Fibroblast of peridontal ligament (primary cell): Measurements from ENCODE around the gene FBXO3.
"Not testable (repeated sequence)": the region's sequence is repeated elsewhere in the genome, so short reads cannot be mapped to it uniquely, and the experiment has no call there.

Experiments
- DNase-seq: peaks from one replicate; pipeline ENCODE4 v3.0.0-alpha.2; 2010; ENCODE audit errors: extremely low read depth

The FBXO3 gene

DNA sequence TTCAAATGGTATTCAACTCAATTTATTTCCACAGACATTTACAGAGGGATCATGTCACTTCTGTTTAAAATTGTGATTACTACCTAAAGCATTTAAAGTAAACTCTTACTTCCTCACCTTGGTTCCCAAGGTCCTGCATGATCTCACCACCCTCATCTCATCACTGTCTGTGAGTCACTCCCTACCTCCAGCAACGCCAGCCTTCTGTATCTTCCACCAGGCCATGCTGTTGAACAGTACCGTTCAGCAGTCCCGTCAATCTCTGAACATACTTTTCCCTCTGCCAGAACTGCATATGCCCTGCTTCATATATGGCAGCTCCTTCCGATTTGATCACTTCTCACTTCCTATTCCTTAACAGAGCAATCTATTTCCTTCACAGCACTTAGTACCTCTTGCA, 2.0 kb downstream of the FBXO3 start:
- DNase-seq: no peak

DNA sequence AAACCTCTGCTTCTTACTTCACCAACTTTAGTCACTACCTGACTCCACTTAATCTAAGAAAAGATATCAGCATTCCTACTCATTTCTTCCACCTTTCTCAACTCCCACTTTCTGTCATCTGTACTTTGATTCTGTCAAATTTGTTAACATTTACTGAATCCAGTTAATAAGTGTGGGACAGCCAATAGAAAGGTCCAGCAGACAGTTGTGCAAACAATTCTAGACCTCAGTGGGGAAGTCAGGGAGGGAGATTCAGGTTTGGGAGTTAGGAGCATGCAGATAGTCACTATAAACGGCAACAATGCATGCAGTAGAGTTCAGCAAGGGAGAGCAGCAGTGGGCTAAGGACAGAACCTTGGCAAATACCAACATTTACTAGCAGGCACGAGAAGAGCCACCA, 4.1 kb downstream of the FBXO3 start:
- DNase-seq: no peak

DNA sequence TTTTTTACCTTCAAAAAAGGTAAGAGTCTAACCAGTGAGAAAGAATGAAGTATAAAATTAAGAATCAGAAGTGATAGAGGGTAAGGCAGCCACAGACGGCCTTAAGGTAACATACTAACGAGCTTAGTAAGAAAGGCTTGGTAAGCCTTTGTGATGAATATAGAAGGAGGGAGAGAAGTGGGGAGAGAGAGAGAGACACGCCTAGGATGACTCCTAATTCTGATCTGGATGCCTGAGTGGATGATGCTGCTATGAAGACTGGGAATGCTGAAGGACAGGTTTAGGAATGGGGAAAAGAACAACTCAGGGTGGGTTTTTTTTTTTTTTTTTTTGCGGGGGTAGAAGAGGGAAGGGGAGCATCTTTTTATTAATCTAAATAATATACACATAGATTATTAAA, 4.8 kb downstream of the FBXO3 start:
- no peak for DNase-seq

DNA sequence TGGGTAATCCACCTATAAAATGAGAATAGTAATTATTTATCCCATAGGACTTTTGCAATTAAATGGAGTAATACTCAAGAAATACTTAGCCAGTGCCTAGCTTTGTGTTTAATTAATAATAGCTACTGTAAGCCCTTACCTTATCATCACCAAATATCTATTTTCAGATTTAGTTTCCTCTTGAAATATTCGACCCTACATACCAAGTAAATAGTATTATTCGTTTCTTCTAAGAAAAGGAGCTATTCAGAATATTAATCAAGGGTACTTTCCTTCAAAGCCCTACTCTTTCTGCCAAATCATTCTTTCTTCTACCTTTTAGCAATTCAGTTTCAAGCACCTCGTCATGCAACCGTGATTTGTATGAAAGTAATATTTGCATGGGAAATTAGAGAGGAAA, 6.7 kb downstream of the FBXO3 start:
- DNase-seq: no peak

DNA sequence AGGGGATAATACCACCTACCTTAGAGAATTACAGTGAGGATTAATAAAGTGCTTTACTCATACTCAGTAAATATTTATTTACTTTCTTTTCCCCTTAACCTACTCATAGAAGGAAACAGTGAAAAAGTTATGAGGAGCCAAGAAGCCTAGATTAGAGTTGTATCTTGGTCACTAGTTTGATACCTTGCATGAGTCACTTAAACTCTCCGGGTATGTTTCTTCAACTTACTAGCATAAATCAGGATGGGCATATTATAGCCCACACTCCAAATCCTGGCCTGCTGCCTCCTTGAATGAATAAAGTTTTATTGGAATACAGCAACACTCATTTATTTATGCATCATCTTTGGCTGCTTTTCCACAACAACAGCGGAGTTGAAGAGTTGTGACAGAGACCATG, 8.2 kb downstream of the FBXO3 start:
- DNase-seq: no peak

DNA sequence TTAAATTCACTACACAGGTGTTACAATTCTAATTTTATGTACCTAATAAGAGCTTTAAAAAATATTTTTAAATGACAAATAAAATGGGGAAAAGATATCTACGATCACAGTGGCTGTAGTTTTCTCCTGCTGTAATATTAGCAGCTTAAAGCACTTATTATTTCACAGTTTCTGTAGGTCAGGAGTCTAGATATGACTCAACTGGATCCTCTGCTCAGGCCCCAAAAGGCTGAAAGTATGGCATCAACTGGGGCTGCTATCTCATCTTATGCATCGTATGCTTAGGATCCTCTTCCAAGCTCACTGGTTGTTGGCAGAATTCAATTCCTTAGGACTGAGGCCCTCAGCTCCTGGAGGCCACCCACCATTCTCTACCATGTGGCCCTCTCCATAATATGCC, 12.8 kb downstream of the FBXO3 start:
- no peak for DNase-seq

DNA sequence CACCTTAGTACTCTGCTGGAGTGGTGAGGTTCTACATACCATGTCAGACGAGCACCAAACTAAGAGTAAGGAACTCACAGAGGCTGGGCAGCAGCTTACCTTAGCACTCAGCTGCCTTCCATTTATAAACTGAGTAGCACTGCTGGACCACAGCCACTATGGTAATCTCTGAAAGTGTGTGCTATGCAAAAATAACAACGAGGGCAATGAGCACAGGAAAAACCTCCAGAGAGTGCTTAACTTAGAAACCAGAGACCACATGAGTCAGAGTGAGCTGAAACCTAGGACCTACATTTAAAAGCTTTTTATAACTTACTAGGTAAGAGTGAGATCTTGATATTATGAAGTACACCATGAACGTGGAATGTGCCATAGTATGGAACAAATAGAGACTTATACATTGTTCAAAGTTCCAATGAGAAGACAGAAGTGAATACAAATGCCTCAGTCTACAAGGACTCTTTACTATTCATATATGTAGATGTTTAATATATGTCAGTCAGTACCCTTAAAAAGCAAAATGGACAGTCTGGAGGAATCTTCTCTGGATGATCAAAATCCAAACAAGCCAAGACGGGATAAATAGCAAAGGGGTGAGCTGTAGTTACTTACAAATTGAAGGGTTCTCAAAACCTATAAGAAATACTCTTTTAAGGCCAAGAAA, 20.9 kb downstream of the FBXO3 start:
- DNase-seq: peak; percentile 71

DNA sequence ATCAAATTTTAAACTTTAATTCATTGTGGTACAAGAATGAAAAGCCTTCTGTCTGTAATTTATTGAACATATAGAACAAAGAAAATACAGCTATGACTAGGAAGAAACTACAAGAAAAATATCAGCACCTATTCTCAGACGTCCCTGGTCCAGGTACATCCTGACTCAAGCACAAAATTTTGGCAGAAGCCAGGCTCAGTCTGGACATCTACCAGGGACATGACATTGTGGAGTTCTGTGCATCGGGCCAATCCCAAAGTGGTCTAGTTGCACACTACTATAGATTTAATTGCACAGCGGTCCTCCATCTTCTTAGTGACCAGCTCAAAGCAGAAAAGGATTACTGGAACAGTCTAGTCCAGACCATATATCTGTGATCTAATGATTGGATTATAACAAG, 22.4 kb downstream of the FBXO3 start:
- DNase-seq: no peak

DNA sequence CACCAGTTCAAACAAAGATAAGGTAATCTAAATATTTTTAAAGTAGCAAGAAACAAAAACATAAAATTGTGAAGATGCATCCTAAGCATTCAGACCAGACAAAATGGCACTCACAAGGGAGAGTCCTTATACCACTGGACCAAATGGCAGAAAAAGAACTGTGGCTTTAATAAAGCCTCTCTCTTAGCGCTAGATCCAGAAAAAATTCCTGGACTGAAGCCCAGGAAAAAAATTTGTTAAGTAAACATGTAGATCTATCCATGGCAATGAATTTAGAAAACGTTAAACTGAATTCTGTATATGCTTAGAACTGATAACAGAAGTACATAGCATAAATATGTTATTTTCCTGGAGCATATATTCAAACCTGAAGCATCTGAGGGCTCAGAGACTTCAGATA, 26.3 kb downstream of the FBXO3 start:
- DNase-seq: peak; percentile 84

DNA sequence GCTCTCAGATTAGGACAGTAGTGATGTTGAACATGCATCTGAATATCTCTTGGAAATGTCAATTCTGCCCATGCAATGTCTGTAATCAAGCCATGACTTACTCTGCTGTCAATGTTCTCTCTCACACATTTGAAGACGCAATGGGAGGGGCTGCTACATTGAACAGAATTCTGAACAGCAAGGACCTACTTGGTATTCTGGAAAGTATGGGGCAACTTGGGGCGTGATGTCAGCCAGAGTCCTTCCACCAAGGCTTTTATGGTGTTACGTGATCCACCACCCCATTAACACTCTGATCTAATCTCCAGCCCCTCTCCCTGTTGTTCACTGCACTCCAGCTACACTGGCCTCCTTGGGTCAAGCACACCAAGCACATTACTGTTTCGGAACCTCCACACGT, 31.0 kb downstream of the FBXO3 start:
- DNase-seq: no peak

DNA sequence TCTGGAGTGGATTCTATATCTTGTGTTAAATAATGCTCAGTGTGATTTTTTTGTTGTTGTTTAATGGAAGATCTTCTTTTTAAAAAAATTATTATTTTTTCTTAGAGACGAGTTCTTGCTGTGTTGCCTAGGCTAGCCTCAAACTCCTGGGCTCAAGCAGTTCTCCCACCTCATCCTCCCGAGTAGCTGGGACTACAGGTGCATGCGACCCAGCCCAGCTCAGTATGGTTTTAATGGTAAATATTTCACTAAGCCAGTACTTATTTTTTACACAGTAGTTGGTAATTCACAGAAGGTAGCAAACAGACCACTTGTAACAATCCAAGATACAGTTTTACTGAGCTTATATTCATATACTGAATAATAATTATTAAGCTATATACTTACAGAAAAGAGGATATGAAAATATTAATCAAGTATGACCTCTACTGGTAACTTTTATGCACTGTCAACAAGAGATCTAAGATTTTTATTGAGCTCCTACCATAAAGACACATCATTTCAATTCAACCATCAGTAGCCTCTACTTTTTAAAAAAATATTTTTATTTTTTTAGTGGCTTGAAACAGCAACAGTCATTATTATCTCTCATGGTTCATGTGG, 32.0 kb downstream of the FBXO3 start:
- peak; percentile 69 for DNase-seq

DNA sequence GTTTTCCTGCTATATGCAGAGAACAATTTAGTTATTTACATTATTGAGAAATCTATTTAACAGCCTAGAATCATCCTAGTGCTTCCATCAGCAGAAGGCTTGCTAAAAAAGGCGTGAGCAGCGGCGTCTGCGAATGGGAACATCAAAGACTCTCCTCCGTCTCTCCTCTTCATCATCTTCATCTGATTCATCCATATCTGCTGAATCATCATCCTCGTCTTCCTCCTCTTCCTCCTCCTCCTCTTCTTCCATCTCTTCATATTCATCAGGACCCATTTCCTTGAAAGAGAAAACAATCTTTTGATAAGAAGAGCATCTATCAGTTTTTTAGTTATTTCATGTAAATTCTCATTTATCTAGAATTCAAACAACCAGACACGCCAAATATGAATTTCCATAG, 32.5 kb downstream of the FBXO3 start:
- DNase-seq: no peak

DNA sequence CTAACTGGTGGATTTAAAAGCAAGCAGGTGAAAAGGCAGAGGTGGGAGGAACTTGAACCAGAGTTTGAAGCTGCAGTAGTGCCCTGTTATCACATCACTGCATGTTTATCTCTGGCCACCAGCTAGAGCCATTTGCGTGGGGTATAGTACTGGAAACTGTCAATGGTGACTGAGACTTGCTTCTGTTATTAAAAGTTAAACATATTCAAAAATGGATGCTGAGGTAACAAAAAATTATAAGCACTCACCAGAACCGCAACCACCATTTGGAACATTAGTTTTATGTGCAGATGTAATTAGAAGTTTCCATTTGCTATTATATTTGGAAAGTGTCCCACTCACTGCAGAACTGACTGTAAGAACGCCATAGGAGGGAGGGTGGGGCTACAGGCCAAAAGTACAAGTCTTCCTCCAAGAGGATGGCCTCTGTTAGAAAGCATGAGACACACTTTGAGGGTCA, 36.9 kb downstream of the FBXO3 start:
- DNase-seq: peak; percentile 45

DNA sequence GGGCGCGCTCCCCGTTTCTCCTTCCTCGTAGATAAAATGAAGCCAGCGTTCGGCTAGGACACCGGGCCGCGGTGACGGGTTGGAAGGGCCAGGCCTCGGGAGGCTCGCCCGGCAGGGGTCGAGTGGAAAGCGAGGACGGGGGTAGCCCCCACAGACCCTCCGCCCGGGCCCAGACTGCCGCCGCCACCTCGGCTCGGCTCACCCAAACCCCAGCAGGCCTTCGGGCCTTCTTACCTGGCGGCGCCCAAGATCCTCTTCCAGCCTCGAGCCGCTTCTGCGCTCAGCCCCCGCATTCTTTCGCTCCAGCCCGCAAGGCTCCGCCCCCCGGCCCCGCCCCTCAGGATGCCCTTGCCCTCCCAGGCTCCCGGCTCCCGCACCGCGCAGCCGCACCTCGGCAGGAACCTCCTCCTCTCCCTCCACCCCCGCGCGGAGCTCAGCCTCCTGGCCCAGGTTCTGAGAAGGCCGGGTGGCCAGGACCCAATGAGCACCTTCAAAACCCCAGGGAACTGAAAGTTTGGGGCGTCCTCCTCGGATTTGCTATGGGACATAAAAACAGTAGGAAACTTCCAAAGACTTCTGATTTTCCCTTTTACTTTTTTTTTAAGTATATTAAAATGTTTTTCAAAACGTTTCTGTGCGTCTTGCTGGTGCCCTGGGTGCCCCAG, 38.0 kb downstream of the FBXO3 start, which contains the start of gene CD59:
Gene CD59, minus strand, starts transcription at position 276 of the 665 bp plus-strand sequence. CDS start 13,978 bp downstream, outside the sequence.
- DNase-seq: peak; percentile 84

DNA sequence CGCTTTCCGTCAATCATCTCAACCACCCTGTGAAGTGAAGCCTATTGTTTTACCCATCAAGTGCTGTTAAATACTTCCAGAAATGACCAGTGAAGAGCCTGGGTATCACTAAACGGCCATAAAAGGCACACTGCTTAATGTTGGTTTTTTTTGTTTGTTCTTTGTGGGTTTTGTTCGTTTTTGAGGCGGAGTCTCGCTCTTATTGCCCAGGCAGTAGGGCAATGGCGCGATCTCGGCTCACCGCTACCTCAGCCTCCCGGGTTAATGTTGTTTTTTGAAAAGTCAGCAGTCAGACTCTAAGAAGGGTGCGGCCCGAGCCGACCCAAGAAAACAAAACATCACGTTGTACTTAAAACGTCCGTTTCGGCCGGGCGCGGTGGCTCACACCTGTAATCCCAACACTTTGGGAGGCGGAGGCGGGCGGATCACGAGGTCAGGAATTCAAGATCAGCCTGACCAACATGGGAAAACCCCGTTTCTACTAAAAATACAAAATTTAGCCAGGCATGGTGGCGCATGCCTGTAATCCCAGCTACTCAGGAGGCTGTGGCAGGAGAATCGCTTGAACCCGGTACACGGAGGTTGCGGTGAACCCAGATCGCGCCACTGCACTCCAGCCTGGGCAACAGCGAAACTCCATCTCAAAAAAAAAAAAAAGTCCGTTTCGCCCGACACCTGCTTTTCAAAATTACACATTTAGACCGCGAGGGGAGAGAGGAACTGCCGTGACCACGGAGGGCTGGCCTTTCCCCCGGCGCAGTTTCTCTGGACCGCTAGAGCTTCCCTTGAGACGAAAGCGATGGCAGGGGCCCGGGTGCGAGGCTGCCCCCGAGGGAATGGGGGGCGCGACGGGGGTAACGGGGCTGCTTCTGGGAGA, 38.8 kb downstream of the FBXO3 start:
- DNase-seq: no peak

DNA sequence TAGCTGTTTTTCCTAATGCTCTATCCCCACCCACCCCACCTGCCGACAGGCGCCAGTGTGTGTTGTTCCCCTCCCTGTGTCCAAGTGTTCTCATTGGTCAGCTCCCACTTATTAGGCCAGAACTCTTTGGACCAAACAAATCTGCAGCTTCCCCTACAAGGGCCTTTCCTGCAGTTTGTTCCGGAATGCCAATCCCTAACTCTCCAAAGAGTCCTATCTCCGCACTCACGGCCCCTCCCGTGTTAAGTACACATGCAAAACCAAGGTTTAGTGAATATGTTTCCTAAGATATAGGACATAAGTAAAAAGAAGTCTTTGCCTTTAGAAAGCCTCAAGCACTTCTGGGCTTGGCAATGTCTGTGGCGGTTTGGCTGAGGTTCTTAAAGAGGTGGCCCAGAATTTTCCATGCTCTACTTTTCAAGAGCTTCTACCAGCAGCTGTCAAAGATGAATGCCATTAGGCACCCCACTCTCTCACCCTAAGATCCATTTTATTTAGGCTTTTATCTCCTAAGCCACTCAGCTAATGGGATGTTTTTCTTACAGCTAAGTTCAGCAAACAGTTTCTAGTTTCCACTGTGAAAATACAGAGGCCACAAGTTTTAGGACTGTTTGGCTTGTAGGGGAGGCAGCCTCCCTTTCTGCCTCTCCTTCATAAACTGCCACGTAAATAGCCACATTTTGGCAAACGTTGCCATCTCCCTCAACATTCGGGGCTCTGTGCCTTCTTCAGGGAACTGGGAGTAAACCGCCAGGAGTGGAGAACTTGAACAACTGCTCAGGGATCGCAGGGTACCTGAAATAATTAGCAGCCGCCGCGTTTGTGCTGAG, 39.7 kb downstream of the FBXO3 start:
- DNase-seq: peak; percentile 78

DNA sequence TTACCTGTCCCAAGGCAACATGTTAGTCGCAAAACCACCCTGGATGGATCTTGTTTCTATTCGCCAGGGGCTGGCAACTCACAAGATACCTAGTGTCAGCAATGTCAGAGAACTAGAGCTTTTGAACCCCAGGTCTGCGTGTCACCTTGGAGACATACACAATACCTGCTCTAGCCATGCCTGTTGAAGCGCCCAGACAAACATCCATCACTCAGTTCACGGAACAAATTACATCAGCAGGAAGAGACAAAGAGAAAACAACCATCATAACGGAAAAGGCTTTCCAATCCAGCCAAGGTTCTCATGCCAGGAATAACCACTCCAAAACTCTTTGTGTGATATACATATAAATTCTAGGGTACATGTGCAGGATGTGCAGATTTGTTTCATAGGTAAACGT, 40.3 kb downstream of the FBXO3 start:
- DNase-seq: no peak

DNA sequence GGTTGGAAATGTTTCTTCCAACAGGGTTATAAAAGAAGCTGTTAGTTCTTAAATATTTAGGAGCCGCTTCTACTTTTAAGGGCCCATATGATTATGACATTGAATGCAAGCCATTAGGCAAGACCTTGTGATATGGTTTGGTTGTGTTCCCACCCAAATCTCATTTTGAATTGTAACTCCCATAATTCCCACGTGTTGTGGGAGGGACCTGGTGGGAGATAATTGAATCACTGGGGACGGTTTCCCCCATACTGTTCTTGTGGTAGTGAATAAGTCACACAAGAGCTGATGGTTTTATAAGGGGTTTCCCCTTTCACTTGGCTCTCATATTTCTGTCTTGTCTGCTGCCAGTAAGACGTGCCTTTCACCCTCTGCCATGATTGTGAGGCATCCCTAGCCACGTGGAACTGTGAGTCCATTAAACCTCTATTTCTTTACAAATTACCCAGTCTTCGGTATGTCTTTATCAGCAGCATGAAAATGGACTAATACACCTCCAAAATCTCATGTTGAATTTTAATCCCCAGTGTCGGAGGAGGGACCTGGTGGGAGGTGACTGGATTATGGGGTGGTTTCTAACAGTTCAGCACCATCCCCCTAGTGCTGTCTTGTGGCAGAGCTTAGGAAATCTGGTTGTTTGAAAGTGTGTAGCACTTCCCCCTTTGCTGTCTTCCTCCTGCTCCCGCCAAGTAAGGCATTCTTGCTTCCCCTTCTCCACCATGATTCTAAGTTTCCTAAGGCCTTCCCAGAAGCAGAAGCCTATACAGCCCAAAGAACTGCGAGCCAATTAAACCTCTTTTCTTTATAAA, 42.4 kb downstream of the FBXO3 start:
- DNase-seq: no peak

DNA sequence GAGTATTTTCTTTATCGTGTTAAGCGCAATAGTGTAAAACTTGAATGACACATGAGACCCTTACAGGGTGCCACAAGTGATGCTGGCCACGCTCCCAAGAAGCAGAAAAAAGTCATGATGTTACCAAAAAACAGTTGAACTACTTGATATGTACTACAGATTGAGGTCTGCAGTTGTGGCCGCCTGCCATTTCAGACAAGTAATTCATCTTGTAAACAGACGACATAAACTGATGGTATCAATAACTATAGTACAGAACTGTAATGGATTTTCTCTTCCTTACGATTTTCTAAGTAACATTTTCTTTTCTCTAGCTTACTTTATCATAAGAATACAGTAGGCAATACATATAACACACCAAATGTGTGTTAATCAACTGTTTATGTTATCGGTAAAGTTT, 43.6 kb downstream of the FBXO3 start:
- no peak for DNase-seq

DNA sequence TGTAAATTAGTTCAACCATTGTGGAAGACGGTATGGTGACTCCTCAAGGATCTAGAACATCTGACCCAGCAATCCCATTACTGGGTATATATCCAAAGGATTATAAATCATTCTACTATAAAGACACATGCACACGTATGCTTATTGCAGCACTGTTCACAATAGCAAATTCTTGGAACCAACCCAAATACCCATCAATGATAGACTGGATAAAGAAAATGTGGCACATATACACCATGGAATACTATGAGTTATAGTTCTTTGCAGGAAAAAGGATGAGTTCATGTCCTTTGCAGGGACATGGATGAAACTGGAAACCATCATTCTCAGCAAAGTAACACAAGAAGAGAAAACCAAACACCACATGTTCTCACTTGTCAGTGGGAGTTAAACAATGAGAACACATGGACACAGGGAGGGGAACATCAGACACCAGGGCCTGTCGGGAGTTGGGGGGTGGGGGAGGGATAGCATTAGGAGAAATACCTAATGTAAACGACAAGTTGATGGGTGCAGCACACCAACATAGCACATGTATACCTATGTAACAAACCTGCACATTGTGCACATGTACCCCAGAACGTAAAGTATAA, 45.2 kb downstream of the FBXO3 start:
- not testable (repeated sequence) for DNase-seq
